Measurements from ENCODE around the gene SDK1. TPM values are rescaled to one million over a fixed set of nuclear protein-coding genes. Genes with fewer than 3 reads are reported as not detected.

SDK1 gene
- total RNA-seq, 4 donors from 2014 or later: 2.0 to 9.3 (median 3.8) TPM

GRCh38 chr7:3639253-3639652 lies 338.2 kb downstream of the SDK1 start:
- 63 to 67% methylated on average over 7 of the region's 7 CpGs for WGBS, 2 donors

GRCh38 chr7:3641582-3641981 lies 340.5 kb downstream of the SDK1 start:
- intact Hi-C loops (cut with DNase I): no loop called here
- Histone ChIP-seq H3K27ac (no peak overlapping the region), H3K4me1 (no peaks in the 10 kb centered on the region), H3K27me3 (no peaks in the 10 kb centered on the region), H3K36me3 (no peaks in the 10 kb centered on the region), H3K4me3 (no peak overlapping the region), H3K9me3 (no peaks in the 10 kb centered on the region)
- no peak for DNase-seq
- TF ChIP-seq POLR2A (IDR thresholded peaks at IDR 0.05): no peak
- WGBS, 2 donors: 90 to 94% methylated on average over 14 of the region's 14 CpGs

More at GRCh38 chr7:3639253-3639652, 338.2 kb downstream of the SDK1 start:
- Histone ChIP-seq H3K27ac (no peak overlapping the region), H3K4me3 (no peak overlapping the region), H3K36me3 (no peaks in the 10 kb centered on the region), H3K4me1 (no peaks in the 10 kb centered on the region), H3K27me3 (no peaks in the 10 kb centered on the region), H3K9me3 (no peaks in the 10 kb centered on the region)
- no peak for DNase-seq
- TF ChIP-seq POLR2A (IDR thresholded peaks at IDR 0.05): no peak
- no peak for TF ChIP-seq CTCF (IDR thresholded peaks at IDR 0.05)
- intact Hi-C loops (cut with DNase I): no loop called here

DNA sequence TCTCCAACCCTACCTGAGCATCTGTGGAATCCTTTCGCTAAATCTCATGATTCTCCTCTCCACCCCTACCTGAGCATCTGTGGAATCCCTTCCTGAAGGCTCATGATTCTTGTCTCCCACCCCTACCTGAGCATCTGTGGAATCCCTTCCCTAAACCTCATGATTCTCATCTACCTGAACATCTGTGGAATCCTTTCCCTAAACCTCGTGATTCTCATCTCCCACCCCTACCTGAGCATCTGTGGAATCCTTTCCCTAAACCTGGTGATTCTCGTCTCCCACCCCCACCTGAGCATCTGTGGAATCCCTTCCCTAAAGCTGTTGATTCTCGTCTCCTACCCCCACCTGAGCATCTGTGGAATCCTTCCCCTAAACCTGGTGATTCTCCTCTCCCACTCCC lies 342.0 kb downstream of the SDK1 start:
- Histone ChIP-seq H3K36me3 (no peaks in the 10 kb centered on the region), H3K4me1 (no peaks in the 10 kb centered on the region), H3K27ac (no peak overlapping the region), H3K9me3 (no peaks in the 10 kb centered on the region), H3K4me3 (no peak overlapping the region), H3K27me3 (no peaks in the 10 kb centered on the region)
- TF ChIP-seq CTCF (IDR thresholded peaks at IDR 0.05): no peak
- no peak for TF ChIP-seq POLR2A (IDR thresholded peaks at IDR 0.05)
- intact Hi-C loops (cut with DNase I): no loop called here
- 83 to 88% methylated on average over 4 of the region's 4 CpGs for WGBS, 2 donors
- no peak for DNase-seq

DNA sequence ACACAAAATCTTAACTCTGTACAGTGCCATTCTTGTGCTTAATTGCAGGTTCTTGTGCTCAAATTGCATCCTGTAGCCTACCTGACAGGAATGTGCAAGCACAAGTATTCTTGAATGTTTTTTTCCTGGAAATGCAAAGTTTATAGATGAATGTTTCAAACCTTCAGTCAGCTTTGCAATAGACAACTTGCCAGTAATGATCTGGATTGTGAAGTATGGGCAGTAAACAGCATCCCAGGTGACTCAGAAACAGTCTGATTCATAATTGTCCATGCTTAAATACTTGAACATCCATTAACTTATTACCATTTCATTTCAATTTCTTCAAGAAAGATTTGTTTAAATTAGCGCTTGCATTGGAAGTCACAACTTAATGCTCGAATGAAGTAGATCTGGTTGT lies 347.2 kb downstream of the SDK1 start:
- intact Hi-C loops (cut with DNase I): no loop called here
- H3K27ac ChIP-seq: no peak overlapping the region
- H3K27me3 ChIP-seq: no peaks in the 10 kb centered on the region
- 94 to 95% methylated on average over 2 of the region's 2 CpGs for WGBS, 2 donors
- TF ChIP-seq CTCF (IDR thresholded peaks at IDR 0.05) (no peak), POLR2A (IDR thresholded peaks at IDR 0.05) (no peak)
- H3K4me1 ChIP-seq: no peaks in the 10 kb centered on the region
- no peak overlapping the region for H3K4me3 ChIP-seq
- H3K36me3 ChIP-seq: no peaks in the 10 kb centered on the region
- no peaks in the 10 kb centered on the region for H3K9me3 ChIP-seq
- no peak for DNase-seq

- no peak overlapping the region for H3K4me3 ChIP-seq
- no peaks in the 10 kb centered on the region for H3K9me3 ChIP-seq
- TF ChIP-seq CTCF (IDR thresholded peaks at IDR 0.05): no peak
- no peak for TF ChIP-seq POLR2A (IDR thresholded peaks at IDR 0.05)
- WGBS, 2 donors: 85% methylated on average over 2 of the region's 2 CpGs
- no peak for DNase-seq
- H3K27ac ChIP-seq: no peak overlapping the region
- intact Hi-C loops (cut with DNase I): no loop called here
- H3K4me1 ChIP-seq: no peaks in the 10 kb centered on the region
- no peaks in the 10 kb centered on the region for H3K36me3 ChIP-seq
- H3K27me3 ChIP-seq: no peaks in the 10 kb centered on the region
These were observed 348.2 kb downstream of the SDK1 start for GRCh38 chr7:3649250-3649649.
